Measurements from ENCODE around the gene GAB2.

The GAB2 gene

GRCh38 chr11:78446210-78446609, 28.6 kb upstream of the GAB2 start:
- H3K4me1 ChIP-seq (ENCODE audit: control insufficient read depth, insufficient read depth, low read length) = no peaks in the 10 kb centered on the region
- no peak overlapping the region for H3K9ac ChIP-seq (ENCODE audit: low read length)
- no peak overlapping the region for H3K4me3 ChIP-seq (ENCODE audit: low read length)
- H3K27me3 ChIP-seq (ENCODE audit: control insufficient read depth, insufficient read depth, low read length) = no peaks in the 10 kb centered on the region
- H3K36me3 ChIP-seq (ENCODE audit: control insufficient read depth, insufficient read depth, low read length) = no peaks in the 10 kb centered on the region
- no peaks in the 10 kb centered on the region for H3K9me3 ChIP-seq (ENCODE audit: control insufficient read depth, low read length)

- Histone ChIP-seq H3K9me3 (ENCODE audit: control insufficient read depth, low read length) (no peaks in the 10 kb centered on the region), H3K9ac (ENCODE audit: low read length) (no peak overlapping the region), H3K4me3 (ENCODE audit: low read length) (no peak overlapping the region), H3K27me3 (ENCODE audit: control insufficient read depth, insufficient read depth, low read length) (no peaks in the 10 kb centered on the region), H3K4me1 (ENCODE audit: control insufficient read depth, insufficient read depth, low read length) (no peaks in the 10 kb centered on the region), H3K36me3 (ENCODE audit: control insufficient read depth, insufficient read depth, low read length) (no peaks in the 10 kb centered on the region)
Measured at GRCh38 chr11:78444726-78445125, 27.1 kb upstream of the GAB2 start.

- no peaks in the 10 kb centered on the region for H3K27me3 ChIP-seq (ENCODE audit: control insufficient read depth, insufficient read depth, low read length)
- H3K9me3 ChIP-seq (ENCODE audit: control insufficient read depth, low read length) = no peaks in the 10 kb centered on the region
- H3K9ac ChIP-seq (ENCODE audit: low read length) = no peak overlapping the region
- H3K4me3 ChIP-seq (ENCODE audit: low read length) = no peak overlapping the region
- no peaks in the 10 kb centered on the region for H3K36me3 ChIP-seq (ENCODE audit: control insufficient read depth, insufficient read depth, low read length)
- H3K4me1 ChIP-seq (ENCODE audit: control insufficient read depth, insufficient read depth, low read length) = no peaks in the 10 kb centered on the region
Measured at GRCh38 chr11:78441956-78442355, 24.3 kb upstream of the GAB2 start.

DNA sequence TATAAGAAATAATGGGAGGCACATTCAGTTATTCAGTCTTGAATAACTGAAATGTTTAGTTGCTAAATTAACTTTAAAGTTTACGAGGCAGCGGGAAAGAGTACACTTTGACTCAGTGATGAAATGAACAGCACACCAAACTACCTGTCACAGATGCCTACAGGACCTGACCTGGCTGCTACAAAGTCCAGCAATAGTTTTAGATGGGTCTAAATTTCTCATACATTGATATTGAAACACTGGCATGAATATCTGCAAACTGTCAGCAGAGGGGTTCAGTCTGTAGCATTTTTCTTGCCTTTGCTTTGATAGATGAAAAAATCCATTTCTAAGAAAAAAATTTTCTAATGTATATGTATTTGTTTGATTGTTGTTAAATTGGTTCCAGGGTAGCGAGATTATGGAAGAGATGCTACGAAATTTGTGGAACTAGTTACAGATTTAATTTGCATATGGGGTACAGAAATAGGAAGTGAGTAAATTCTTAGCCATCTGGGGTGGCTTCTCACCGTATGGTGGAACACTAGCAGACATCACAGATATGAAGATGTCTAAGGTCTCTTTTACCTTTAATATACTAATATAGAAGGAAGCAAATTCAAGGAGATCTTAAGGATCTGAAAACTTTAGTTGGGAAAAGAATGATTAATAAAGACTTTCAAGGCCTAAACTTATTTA, 20.8 kb upstream of the GAB2 start:
- Histone ChIP-seq H3K9me3 (ENCODE audit: control insufficient read depth, low read length) (no peaks in the 10 kb centered on the region), H3K27me3 (ENCODE audit: control insufficient read depth, insufficient read depth, low read length) (no peaks in the 10 kb centered on the region), H3K4me1 (ENCODE audit: control insufficient read depth, insufficient read depth, low read length) (no peaks in the 10 kb centered on the region), H3K36me3 (ENCODE audit: control insufficient read depth, insufficient read depth, low read length) (no peaks in the 10 kb centered on the region), H3K4me3 (ENCODE audit: low read length) (no peak overlapping the region), H3K9ac (ENCODE audit: low read length) (no peak overlapping the region)

DNA sequence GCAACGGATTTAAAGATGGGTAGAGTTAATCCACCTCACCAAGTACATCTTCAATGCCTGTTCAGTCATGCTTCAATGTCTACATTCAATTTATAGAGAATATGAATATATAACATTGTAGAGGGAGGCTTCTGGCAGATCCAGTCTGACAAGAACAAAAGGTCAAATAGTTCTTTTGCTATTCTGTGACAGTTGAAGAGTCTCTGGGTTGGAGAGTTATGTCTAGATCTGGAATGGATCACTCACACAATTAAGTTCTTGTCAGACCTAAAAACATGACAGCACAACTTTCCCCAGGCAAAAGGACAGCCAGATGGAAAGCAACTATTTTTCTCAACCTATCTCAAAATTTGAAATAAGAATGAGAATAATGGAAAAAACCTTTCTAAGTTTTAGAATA, 15.3 kb upstream of the GAB2 start:
- H3K36me3 ChIP-seq (ENCODE audit: control insufficient read depth, insufficient read depth, low read length) = no peaks in the 10 kb centered on the region
- no peak overlapping the region for H3K4me3 ChIP-seq (ENCODE audit: low read length)
- H3K4me1 ChIP-seq (ENCODE audit: control insufficient read depth, insufficient read depth, low read length) = no peaks in the 10 kb centered on the region
- H3K9ac ChIP-seq (ENCODE audit: low read length) = no peak overlapping the region
- H3K27me3 ChIP-seq (ENCODE audit: control insufficient read depth, insufficient read depth, low read length) = no peaks in the 10 kb centered on the region
- no peaks in the 10 kb centered on the region for H3K9me3 ChIP-seq (ENCODE audit: control insufficient read depth, low read length)

GRCh38 chr11:78432058-78432515, 14.5 kb upstream of the GAB2 start:
- Histone ChIP-seq H3K4me1 (ENCODE audit: control insufficient read depth, insufficient read depth, low read length) (no peaks in the 10 kb centered on the region), H3K36me3 (ENCODE audit: control insufficient read depth, insufficient read depth, low read length) (no peaks in the 10 kb centered on the region), H3K9me3 (ENCODE audit: control insufficient read depth, low read length) (no peaks in the 10 kb centered on the region), H3K27me3 (ENCODE audit: control insufficient read depth, insufficient read depth, low read length) (no peaks in the 10 kb centered on the region), H3K4me3 (ENCODE audit: low read length) (no peak overlapping the region), H3K9ac (ENCODE audit: low read length) (no peak overlapping the region)

- Histone ChIP-seq H3K9ac (ENCODE audit: low read length) (no peak overlapping the region), H3K27me3 (ENCODE audit: control insufficient read depth, insufficient read depth, low read length) (no peaks in the 10 kb centered on the region), H3K4me1 (ENCODE audit: control insufficient read depth, insufficient read depth, low read length) (no peaks in the 10 kb centered on the region), H3K4me3 (ENCODE audit: low read length) (no peak overlapping the region), H3K36me3 (ENCODE audit: control insufficient read depth, insufficient read depth, low read length) (no peaks in the 10 kb centered on the region), H3K9me3 (ENCODE audit: control insufficient read depth, low read length) (no peaks in the 10 kb centered on the region)
Measured at GRCh38 chr11:78429660-78430059, 12.0 kb upstream of the GAB2 start.

- Histone ChIP-seq H3K27me3 (ENCODE audit: control insufficient read depth, insufficient read depth, low read length) (no peaks in the 10 kb centered on the region), H3K4me1 (ENCODE audit: control insufficient read depth, insufficient read depth, low read length) (no peaks in the 10 kb centered on the region), H3K36me3 (ENCODE audit: control insufficient read depth, insufficient read depth, low read length) (no peaks in the 10 kb centered on the region), H3K9me3 (ENCODE audit: control insufficient read depth, low read length) (no peaks in the 10 kb centered on the region), H3K9ac (ENCODE audit: low read length) (no peak overlapping the region), H3K4me3 (ENCODE audit: low read length) (no peak overlapping the region)
Measured at GRCh38 chr11:78429209-78429608, 11.6 kb upstream of the GAB2 start.

DNA sequence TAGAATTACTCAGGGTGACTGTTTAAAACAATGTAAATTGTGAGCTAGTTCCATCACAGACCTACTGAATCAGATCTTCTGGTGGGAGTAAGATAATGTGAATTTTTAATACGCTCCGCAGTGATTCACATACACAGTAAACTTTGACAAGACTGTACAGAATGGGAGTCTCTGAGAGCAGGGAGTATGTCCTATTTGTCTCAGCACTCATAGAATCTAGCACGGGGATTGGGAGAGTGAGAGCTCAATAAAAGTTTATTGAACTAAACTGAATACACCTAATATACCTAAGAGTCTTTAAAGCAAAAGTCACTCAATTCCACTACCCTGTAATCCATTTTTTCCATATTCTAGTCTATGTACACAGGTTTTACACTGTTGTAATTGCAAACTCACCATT, 11.2 kb upstream of the GAB2 start:
- H3K9me3 ChIP-seq (ENCODE audit: control insufficient read depth, low read length) = no peaks in the 10 kb centered on the region
- no peaks in the 10 kb centered on the region for H3K27me3 ChIP-seq (ENCODE audit: control insufficient read depth, insufficient read depth, low read length)
- no peak overlapping the region for H3K4me3 ChIP-seq (ENCODE audit: low read length)
- H3K9ac ChIP-seq (ENCODE audit: low read length) = no peak overlapping the region
- H3K36me3 ChIP-seq (ENCODE audit: control insufficient read depth, insufficient read depth, low read length) = no peaks in the 10 kb centered on the region
- H3K4me1 ChIP-seq (ENCODE audit: control insufficient read depth, insufficient read depth, low read length) = no peaks in the 10 kb centered on the region

DNA sequence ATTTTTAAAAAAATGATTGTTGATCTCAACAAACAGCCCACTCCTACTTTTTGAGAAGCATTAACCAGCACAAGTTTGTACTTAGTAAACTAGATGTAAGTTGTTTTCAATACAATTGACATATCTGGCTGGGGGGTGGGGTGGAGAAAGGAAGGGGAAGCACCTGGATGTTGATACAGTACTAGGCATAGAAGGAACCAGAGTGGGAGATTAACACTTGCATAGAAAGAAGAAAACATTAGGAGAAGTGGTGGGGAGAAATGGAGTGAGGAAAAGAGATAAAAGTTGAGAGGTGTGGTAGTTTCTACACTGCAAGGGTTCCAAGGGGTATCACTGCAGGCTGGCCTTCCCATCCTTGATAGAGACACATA, 10.6 kb upstream of the GAB2 start:
- Histone ChIP-seq H3K4me3 (ENCODE audit: low read length) (no peak overlapping the region), H3K4me1 (ENCODE audit: control insufficient read depth, insufficient read depth, low read length) (no peaks in the 10 kb centered on the region), H3K9me3 (ENCODE audit: control insufficient read depth, low read length) (no peaks in the 10 kb centered on the region), H3K9ac (ENCODE audit: low read length) (no peak overlapping the region), H3K27me3 (ENCODE audit: control insufficient read depth, insufficient read depth, low read length) (no peaks in the 10 kb centered on the region), H3K36me3 (ENCODE audit: control insufficient read depth, insufficient read depth, low read length) (no peaks in the 10 kb centered on the region)

- no peaks in the 10 kb centered on the region for H3K4me1 ChIP-seq (ENCODE audit: control insufficient read depth, insufficient read depth, low read length)
- H3K4me3 ChIP-seq (ENCODE audit: low read length) = no peak overlapping the region
- no peaks in the 10 kb centered on the region for H3K27me3 ChIP-seq (ENCODE audit: control insufficient read depth, insufficient read depth, low read length)
- H3K36me3 ChIP-seq (ENCODE audit: control insufficient read depth, insufficient read depth, low read length) = no peaks in the 10 kb centered on the region
- no peak overlapping the region for H3K9ac ChIP-seq (ENCODE audit: low read length)
- H3K9me3 ChIP-seq (ENCODE audit: control insufficient read depth, low read length) = no peaks in the 10 kb centered on the region
Measured at GRCh38 chr11:78427615-78428265, 10.1 kb upstream of the GAB2 start.

DNA sequence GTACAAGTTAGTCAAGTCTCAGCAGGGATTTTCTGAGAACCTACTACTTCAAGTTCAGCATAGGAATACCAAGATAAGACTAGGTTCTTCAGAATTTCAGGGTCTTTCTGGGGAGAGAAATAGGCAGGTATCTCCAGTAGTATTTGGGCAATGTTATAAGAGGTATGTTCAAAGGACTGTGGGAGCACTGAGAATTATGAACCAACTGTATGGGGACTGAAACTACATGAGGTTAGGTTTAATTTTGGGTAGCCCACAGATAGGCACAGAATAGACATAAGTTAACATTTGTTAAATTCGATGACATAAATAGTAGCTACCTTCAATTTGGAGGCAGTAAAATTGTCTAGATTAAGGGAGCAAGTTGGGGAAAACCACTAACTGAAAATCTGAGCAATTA, 9.2 kb upstream of the GAB2 start:
- no peaks in the 10 kb centered on the region for H3K4me1 ChIP-seq (ENCODE audit: control insufficient read depth, insufficient read depth, low read length)
- H3K36me3 ChIP-seq (ENCODE audit: control insufficient read depth, insufficient read depth, low read length) = no peaks in the 10 kb centered on the region
- no peaks in the 10 kb centered on the region for H3K9me3 ChIP-seq (ENCODE audit: control insufficient read depth, low read length)
- no peak overlapping the region for H3K4me3 ChIP-seq (ENCODE audit: low read length)
- no peaks in the 10 kb centered on the region for H3K27me3 ChIP-seq (ENCODE audit: control insufficient read depth, insufficient read depth, low read length)
- no peak overlapping the region for H3K9ac ChIP-seq (ENCODE audit: low read length)
